GM19328 (cell line): ENCODE measurements around the gene TBX3.
"Not testable (repeated sequence)": the region's sequence is repeated elsewhere in the genome, so short reads cannot be mapped to it uniquely, and the experiment has no call there.

Experiments
- ATAC-seq: cut with Tn5 transposase; IDR thresholded peaks from one replicate; pipeline ENCODE4 v1.9.1; 2021; ENCODE audit warnings: mild to moderate bottlenecking, moderate library complexity; ENCODE audit not compliant: unreplicated experiment

Gene TBX3

DNA sequence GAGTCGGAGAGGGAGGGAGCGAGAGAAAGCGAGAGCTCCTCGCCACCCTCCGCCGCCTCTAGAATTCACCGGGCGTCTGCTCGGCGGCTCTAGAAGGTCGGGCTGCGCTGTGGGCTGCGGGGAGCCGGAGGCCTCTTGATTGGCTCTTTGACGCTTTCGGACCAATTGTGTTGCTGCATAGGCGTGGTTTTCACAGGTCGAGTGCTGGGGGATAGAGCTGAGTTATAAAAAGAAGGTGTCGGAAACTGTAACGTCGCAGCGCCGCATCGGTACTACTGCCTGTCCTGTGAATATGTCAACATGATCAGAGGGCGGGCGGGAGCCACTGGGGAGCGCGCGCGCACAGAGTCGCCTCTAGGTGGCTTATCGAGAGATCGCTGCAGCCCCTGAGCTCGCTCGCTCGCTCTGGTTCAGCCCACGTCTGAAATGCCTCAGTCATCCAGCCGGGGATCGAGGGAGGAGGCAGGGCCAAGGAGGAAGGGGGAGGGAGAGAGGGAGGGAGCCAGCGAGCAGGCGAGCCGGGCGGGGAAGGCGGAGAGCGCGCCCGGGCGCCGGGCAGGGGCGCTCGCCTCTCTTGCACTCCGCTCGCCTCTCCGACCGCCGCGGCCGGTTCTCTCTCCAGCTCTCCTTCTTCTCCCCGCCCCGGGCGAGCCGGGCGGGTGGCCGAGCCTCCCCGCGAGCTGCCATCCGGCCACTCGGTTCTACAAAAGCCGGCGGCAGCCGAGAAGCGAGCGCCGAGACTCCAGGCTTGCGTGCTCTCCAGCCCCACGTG, at the start of gene TBX3:
Gene TBX3 (minus strand): TSS at position 78 of the 772 bp plus-strand sequence. CDS start 975 bp downstream, outside the sequence.
- no peak for ATAC-seq

- no peak for ATAC-seq
Observed at GRCh38 chr12:114732426-114733030, 48.6 kb upstream of the TBX3 start.

DNA sequence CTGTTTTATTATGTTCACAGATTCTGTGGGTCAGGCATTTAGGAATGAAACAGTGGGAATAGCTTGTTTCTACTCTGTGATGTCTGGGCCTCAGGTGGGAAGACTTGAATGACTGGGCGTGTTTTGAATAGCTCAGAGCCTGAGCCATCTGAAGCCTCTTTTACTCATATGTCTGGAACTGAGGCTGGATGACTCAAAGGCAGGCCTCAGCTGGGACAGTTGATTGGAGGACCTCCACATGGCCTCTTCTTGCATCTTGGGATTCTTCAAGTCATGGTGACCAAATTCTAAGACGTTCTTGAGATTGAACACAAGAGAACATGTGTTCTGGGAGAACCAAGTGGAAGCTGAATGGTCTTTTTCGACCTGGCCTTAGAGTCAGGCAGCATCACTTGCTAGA, 45.8 kb upstream of the TBX3 start:
- no peak for ATAC-seq

DNA sequence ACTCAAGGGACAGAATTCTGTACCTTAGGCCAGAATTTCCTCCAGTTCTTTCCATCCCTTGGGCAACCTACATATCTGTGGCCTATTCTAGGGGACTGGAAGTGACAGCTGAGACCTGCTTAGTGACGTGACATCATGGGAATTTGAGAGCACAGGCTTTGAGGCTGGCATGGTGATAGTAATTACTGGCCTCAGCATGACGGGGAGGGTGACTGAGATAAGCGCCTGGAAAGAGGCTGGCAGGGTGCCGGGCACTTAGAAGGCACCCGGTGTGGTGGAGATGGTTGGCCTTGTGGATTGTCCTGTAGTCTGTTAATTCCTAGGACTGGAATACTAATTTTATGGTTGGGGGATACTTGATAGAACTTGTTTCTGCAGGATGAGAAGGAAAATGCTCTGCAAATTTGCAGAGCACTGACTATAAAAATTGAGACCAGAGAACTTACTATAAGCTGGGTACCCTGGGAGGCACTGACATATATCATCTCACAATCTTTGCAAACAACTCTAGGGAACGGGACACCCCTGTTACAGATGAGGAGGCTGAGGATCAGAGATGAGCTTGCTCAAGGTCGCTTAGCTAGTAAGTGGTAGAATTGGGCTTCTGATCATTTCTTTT, 42.2 kb upstream of the TBX3 start:
- ATAC-seq = no peak

GRCh38 chr12:114722176-114722575, 38.2 kb upstream of the TBX3 start:
- ATAC-seq = not testable (repeated sequence)

DNA sequence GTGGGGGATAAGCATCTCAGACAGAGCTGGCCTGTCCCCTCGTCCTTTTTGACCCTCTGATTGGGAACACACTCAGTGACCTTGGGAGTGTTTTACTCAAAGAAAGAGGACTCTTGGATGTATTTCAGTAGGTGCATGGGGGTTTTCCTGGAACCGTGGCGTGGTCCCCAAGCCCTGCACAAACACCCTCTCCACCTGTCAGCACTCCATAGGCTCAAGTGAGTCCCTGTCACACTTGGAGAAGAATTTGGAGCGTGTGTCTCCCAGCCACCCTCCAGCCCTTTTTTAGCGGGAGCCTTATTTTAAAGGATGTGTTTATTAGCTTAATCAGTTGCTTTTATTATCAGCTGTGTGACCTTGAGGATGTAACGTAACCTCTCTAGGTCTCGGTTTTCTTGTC, 37.3 kb upstream of the TBX3 start:
- ATAC-seq = no peak

GRCh38 chr12:114713466-114714215, 29.7 kb upstream of the TBX3 start:
- ATAC-seq = no peak

DNA sequence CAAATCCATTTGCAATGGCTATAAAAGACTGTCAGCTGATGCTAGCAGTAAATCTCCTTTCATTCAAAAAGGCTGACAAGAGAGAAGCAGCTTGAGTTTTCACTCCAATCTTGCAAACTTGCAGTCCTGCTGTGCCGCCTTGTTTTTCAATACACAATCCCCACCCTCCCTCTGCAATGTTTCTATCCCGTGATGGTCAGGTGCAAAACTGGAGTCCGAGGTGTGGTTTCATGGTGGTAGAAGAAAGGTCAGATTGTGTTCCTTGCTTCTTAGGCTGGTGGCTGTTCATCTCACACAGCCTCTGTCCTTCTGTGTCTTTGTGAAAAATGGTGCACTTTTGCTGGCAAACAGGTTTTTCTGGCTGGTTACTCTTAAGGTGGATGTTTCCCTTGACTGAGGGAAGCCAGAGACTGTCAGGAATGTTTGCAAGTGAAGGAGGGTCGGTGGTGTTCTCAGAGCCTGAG, 27.7 kb upstream of the TBX3 start:
- no peak for ATAC-seq

GRCh38 chr12:114710151-114710550, 26.2 kb upstream of the TBX3 start:
- ATAC-seq = no peak

- no peak for ATAC-seq
Observed at GRCh38 chr12:114709112-114709511, 25.1 kb upstream of the TBX3 start.

DNA sequence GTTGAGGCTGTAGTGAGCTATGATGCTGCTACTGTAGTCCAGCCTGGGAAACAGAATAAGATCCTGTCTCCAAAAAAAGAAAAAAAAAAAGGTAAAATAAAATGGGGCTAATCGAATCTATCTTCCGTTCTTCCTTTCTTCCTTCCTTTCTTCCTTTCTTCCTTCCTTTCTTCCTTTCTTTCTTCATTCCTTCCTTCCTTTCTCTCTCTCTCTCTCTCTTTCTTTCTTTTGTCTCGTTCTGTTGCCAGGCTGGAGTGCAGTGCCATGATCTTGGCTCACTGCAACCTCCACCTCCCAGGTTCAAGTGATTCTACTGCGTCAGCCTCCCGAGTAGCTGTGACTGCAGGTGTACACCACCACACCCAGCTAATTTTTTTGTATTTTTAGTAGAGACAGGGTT, 24.6 kb upstream of the TBX3 start:
- ATAC-seq = not testable (repeated sequence)

- ATAC-seq = no peak
Observed at GRCh38 chr12:114704096-114704495, 20.1 kb upstream of the TBX3 start.

- no peak for ATAC-seq
Observed at GRCh38 chr12:114703060-114703493, 19.1 kb upstream of the TBX3 start.

DNA sequence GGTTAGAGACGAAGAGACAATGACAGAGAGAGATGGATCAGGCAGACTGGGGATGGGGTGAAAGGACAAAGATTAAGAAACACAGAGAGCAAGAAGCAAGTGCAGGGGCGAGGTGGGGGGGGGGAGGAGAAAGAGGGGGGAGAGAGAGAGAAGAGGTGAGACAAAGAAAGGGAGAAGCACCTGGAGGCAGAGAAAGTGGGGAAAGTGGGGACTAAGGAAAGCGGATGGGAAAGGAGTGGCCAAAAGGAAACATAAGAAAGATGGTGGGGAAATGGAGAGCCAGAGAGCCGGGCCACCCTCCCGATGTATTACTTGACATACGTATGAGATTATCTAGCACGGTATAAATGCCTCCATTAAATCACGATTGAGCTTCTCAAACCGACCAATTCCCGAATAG, 18.5 kb upstream of the TBX3 start:
- ATAC-seq = no peak

GRCh38 chr12:114701553-114701952, 17.6 kb upstream of the TBX3 start:
- ATAC-seq = no peak

DNA sequence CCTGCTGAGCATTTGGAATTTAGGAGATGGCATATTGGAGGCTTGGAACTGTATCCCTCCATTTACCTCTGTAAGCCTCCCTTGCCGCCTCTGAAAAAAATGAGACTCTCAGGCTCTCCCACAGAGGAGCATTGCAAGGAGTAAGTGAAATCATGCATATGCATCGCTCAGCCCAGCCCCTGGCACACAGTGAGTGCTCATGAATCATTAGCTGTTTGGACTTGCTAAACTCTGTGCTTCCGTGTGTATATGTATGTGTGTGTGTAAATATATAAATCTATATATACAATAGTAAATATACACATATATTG, 17.1 kb upstream of the TBX3 start:
- ATAC-seq = no peak

DNA sequence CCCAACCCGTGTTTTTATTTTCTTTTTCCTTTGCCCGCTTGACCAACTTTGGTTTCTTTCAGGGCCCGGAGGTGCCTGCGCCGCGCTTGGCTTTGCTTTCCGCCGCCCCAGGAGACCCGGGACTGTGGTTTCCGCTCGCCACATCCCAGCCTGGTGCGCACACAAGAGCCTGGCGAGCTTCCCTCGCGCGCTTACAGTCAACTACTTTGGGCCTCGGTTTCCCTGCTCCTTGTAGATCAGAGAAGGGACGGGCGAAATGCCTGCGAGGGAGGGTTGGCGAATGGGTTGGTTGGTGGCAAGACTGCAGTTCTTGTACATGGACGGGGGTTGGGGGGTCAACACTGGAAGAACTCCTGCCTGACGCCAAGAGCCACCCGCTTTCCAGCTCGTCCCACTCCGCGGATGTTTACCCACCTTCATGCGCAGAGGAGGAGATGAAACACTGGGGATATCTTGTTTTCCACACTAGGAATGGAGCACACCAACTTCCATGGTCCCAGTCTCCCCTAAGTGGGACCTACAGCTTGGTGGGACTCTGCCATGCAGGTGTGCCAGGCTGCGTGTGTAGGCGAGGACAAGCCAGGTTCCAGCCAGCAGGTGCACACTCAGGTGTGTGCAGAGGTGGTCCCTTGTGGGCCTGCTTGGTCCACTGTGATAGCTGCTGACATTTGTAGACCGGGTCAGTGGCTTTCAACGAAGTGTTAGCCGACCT, 16.6 kb upstream of the TBX3 start:
- ATAC-seq = no peak

GRCh38 chr12:114698566-114699163, 14.7 kb upstream of the TBX3 start:
- ATAC-seq = no peak

DNA sequence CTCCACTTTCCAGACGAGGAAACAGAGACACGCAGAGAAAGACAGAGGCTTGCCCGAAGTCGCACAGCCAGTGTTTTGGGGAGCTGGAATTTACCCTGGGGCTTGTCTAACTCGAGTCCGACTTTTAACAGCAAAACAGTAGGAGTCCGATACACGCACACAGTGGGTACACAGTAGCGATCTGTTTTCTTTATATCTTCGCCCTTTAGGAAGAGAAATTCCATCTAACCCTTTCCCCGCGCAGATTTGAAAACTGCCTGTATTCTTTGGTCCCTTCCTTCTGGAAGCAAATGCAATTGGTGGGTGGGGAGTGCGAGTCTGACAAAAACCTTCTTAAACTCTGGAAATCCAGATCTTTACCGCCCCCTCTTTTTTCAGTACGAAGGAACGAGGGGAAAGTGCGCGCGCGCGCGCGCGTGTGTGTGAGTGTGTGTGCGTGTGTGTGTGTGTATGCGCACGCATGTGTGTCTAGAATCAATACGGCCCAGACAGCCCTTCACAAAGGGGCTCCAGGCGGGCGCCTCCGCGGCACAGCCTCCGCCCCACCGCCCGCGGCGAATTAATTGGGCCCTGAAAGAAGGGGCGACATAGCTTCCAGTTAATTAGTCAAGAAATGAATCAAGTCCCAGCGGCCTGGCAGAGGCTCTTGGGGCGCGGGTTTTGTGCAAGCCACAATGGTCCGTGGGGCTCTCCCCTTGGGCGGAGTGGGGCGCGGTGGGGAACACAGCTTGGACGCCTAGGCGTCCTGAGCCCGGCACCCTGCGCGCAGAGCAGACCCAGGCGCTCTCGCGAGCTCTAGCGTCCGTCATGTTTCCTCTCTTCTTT, 14.0 kb upstream of the TBX3 start:
- ATAC-seq = no peak
